Endothelial cell (in vitro differentiated cells): ENCODE data around the gene NR2F1-AS1. TPM values are rescaled to one million over a fixed set of nuclear protein-coding genes. Genes with fewer than 3 reads are reported as not detected.
"Not testable (repeated sequence)": the region's sequence is repeated elsewhere in the genome, so short reads cannot be mapped to it uniquely, and the experiment has no call there.

ENCODE experiments used
- DNase-seq: peaks from one replicate; pipeline ENCODE4 v3.0.0; 2021; ENCODE audit warnings: low spot score
- H3K27ac Mint-ChIP-seq: one replicate; pipeline ENCODE4 v1.8.0; 2021; ENCODE audit warnings: mixed read lengths, inconsistent platforms; ENCODE audit not compliant: unreplicated experiment
- H3K27me3 Mint-ChIP-seq: one replicate; pipeline ENCODE4 v1.8.0; 2021; ENCODE audit warnings: mild to moderate bottlenecking, moderate library complexity, mixed read lengths, inconsistent platforms; ENCODE audit not compliant: unreplicated experiment
- H3K36me3 Mint-ChIP-seq: one replicate; pipeline ENCODE4 v1.8.0; 2021; ENCODE audit warnings: mild to moderate bottlenecking, low read depth, mixed read lengths, inconsistent platforms; ENCODE audit not compliant: unreplicated experiment
- H3K4me1 Mint-ChIP-seq: one replicate; pipeline ENCODE4 v1.8.0; 2021; ENCODE audit warnings: mild to moderate bottlenecking, mixed read lengths, inconsistent platforms; ENCODE audit not compliant: unreplicated experiment
- H3K4me3 Mint-ChIP-seq: one replicate; pipeline ENCODE4 v1.8.0; 2021; ENCODE audit warnings: mild to moderate bottlenecking, mixed read lengths, inconsistent platforms; ENCODE audit not compliant: unreplicated experiment
- H3K9me3 Mint-ChIP-seq: one replicate; pipeline ENCODE4 v1.8.0; 2021; ENCODE audit warnings: mixed read lengths, inconsistent platforms; ENCODE audit not compliant: unreplicated experiment
- CTCF ChIP-seq: fragments of 200-600 bp; sonication (generic); IDR thresholded peaks from one replicate; pipeline ENCODE4 v1.5.0; 2021; ENCODE audit warnings: antibody characterized with exemption; ENCODE audit not compliant: unreplicated experiment
- total RNA-seq: library from RNA; stranded (reverse); fragmentation: NEBNext Ultra II Directional; extraction: Animal tissue kit (Norgen Biotek cat#: 25700); gene quantifications from one replicate; pipeline ENCODE4 v1.2.1, GENCODE V29; 2021; ENCODE audit not compliant: unreplicated experiment

NR2F1-AS1 gene
- total RNA-seq, 1 donor from 2014 or later, result 6.4 TPM

- H3K9me3 Mint-ChIP-seq, result no peaks in the 10 kb centered on the region
- no peak for TF ChIP-seq CTCF
- peaks cover 6% of the 10 kb centered on the region for H3K4me1 Mint-ChIP-seq
These were observed 14.9 kb downstream of the NR2F1-AS1 start for GRCh38 chr5:93566091-93566490.

GRCh38 chr5:93557021-93557604 is 23.9 kb downstream of the NR2F1-AS1 start:
- H3K36me3 Mint-ChIP-seq, result no peaks in the 10 kb centered on the region
- no peaks in the 10 kb centered on the region for H3K9me3 Mint-ChIP-seq

More at GRCh38 chr5:93566091-93566490, 14.9 kb downstream of the NR2F1-AS1 start:
- Mint-ChIP-seq H3K27me3 (peaks cover under 1% of the 10 kb centered on the region), H3K27ac (no peak overlapping the region), H3K4me3 (no peak overlapping the region), H3K36me3 (no peaks in the 10 kb centered on the region)
- no peak for DNase-seq

GRCh38 chr5:93549594-93549993 is 31.4 kb downstream of the NR2F1-AS1 start:
- H3K4me3 Mint-ChIP-seq, H3K36me3 Mint-ChIP-seq, DNase-seq, H3K27me3 Mint-ChIP-seq, H3K9me3 Mint-ChIP-seq, H3K4me1 Mint-ChIP-seq, H3K27ac Mint-ChIP-seq: not testable (repeated sequence)

More at GRCh38 chr5:93557021-93557604, 23.9 kb downstream of the NR2F1-AS1 start:
- Mint-ChIP-seq H3K27me3 (no peaks in the 10 kb centered on the region), H3K4me1 (no peaks in the 10 kb centered on the region), H3K27ac (no peak overlapping the region), H3K4me3 (no peak overlapping the region)
- DNase-seq, result no peak
- no peak for TF ChIP-seq CTCF

- H3K4me1 Mint-ChIP-seq, result no peaks in the 10 kb centered on the region
These were observed 35.1 kb downstream of the NR2F1-AS1 start for GRCh38 chr5:93545872-93546271.

GRCh38 chr5:93532370-93532769 is 48.6 kb downstream of the NR2F1-AS1 start:
- TF ChIP-seq CTCF, result no peak
- Mint-ChIP-seq H3K4me3 (no peak overlapping the region), H3K27ac (no peak overlapping the region), H3K4me1 (no peaks in the 10 kb centered on the region), H3K9me3 (no peaks in the 10 kb centered on the region), H3K27me3 (peaks cover 3% of the 10 kb centered on the region), H3K36me3 (peaks cover 9% of the 10 kb centered on the region)
- no peak for DNase-seq

More at GRCh38 chr5:93545872-93546271, 35.1 kb downstream of the NR2F1-AS1 start:
- no peak overlapping the region for H3K27ac Mint-ChIP-seq
- H3K36me3 Mint-ChIP-seq, result no peaks in the 10 kb centered on the region
- H3K27me3 Mint-ChIP-seq, result no peaks in the 10 kb centered on the region
- DNase-seq, result no peak
- no peak overlapping the region for H3K4me3 Mint-ChIP-seq
- no peak for TF ChIP-seq CTCF
- H3K9me3 Mint-ChIP-seq, result no peaks in the 10 kb centered on the region

GRCh38 chr5:93521815-93522214 is 59.2 kb downstream of the NR2F1-AS1 start:
- H3K4me1 Mint-ChIP-seq, DNase-seq, H3K27ac Mint-ChIP-seq, H3K4me3 Mint-ChIP-seq, H3K27me3 Mint-ChIP-seq: not testable (repeated sequence)
- H3K9me3 Mint-ChIP-seq, result peaks cover 13% of the 10 kb centered on the region
- peaks cover 16% of the 10 kb centered on the region for H3K36me3 Mint-ChIP-seq
